NOMO-1 treated with DMSO at 0.1 percent for 48 hours (cell line): ENCODE data around the gene ULK2.

Experiments used
- DNase-seq: peaks from one replicate; lab custom pipeline; 2025; ENCODE audit not compliant: unreplicated experiment; lab: John Stamatoyannopoulos, UW

ULK2 gene

DNA sequence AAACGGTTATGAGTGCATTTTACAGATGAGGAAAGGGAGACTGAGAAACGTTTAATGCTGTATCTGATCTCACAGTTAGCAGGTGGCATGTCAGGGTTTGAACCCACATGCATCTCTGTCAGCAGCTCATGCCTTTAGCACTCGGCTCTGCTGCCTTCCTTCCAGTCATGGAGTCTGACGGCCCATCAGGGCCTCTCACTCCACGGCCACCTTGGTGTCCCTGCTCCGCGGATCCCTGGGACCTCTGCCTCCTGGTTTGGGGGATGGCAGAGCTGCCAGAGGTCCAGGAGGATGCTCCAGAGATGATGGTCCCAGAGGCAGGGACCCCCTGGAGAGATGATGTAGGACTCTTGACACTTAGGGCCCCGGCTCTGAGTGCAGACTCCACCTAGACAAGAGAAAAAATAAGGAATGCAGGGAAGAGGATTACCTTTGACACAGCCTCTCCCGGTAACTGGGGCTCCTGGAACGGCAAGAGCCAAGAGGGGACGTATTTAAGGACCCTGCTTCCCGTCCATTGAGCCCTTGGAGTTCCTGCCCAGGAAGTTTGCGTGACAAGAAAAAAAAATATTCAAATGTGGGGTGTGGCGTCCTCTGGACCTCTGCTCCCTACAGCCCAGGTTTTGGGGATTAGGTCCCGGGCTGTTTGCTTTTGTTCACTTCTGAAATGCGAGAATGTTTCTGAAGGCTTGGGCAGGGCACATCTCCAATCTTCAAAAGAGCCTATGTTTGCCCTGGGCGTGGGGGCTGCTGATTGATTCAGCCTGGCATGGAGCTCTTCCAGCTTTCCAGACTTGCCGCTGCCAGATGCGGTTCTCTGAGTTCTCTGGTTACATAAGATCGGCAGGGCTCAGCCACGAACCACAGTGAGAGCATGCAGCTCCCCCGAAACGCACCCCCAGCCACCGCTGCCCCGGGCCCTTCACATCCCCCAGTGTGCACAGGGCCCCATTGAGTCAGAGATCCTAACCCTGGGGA lies 119.6 kb downstream of the ULK2 start, which contains the start of gene ALDH3A1:
ALDH3A1 (minus strand) TSS at position 470 of the 978 bp plus-strand sequence. CDS start 3,169 bp downstream, outside the sequence.
- DNase-seq, result no peak

DNA sequence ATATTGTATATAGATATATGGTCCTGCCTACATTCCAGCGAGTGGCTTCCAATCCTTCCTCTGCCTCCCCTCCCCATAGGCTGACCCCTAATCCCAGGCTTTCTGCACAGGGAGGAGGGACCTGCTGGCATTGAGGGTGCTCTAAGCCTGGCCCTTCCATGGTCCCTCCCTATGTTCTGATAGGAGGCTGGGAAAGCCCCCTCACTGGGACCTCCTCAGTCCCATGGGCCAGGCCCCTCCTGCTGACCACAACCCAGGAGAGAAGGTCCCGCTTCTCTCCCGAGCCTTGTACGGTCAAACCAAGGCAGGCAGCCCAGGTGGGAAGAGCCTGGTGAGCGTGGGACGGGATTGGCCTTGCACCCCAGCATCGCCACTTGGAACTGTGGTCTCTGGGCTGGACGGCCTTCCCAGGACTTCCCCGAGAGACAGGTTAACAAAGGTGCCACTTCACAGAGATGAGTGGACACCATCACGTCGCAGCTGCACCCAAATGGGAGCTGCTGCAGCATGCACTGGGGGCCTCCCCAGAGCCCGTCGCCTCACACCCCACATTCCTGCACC lies 120.5 kb downstream of the ULK2 start:
- no peak for DNase-seq

DNA sequence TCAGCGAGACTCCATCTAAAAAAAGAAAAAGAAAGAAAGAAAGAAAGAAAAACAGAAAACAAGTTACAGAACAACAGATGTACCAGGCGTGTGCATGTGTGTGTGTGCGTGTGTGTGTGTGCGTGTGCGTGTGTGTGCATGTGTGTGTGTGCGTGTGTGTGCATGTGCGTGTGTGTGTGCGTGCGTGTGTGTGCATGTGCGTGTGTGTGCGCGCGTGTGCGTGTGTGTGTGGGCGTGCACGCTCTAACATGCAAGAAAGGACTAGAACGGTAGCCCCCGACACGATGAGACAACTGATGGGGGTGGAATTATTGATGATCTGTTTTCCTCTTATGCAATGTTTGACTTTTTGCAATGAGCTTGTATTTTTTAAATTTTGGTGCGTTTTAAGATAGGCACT lies 121.2 kb downstream of the ULK2 start:
- DNase-seq, result no peak

DNA sequence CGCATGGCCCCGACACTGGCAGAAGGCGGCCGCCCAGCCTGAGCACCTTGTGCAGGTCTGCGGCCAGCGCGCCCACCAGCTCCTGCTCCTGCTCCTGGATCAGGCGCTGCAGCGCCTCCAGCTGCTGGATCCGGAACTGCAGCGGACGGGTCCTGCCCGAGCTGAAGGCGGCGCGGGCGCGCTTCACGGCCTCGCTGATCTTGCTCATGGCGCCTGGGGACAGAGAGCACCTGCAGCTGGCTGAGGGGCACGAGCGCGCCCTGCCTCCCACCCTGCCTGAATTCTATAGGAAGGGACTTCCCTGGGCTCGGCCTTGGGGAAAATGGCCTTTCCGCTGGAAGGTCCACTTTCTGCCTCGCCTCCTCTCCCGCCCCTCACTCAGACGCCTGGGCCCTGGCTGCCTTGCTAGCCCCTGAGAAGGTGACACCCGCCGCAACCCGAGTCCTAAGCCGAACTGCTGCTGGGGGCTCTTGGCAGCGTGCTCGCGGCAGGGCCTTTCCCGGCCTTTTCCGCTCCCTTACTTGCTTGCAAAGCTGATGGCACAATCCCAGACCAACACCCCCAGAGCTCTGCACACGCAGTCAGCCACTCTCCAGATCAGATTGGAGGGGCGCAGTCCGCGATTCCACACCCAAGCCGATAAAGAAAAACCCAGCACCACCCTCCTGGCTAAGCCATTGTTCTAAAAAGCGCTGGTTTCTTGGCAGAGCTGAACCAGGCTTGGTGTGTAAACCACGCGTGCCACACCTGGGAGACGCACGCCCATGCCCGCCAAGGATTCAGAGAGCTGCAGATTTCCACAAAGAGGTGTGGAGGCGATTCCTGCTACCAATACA lies 122.6 kb downstream of the ULK2 start:
- DNase-seq, result peak; percentile 74

DNA sequence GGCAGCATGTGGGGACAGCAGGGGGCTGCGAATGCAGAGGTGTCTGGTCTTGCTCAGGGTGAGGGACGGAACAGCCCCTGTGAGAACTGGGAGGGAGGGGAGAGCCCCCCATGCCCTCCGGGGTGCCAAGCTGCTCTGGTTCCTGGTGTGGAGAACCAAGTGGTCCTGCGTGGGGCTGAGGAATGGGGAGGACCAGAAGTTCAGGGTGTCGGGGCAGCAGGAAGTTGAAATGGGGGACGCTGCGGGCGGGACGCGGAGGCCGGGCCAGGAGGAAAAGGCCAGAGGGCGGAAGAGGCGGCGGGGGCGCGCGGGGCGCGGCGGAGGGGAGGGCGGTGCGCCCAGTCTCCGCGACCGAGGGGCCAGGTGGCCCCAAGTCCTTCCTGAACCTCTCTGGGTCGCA lies 123.2 kb downstream of the ULK2 start:
- peak; percentile 38 for DNase-seq

DNA sequence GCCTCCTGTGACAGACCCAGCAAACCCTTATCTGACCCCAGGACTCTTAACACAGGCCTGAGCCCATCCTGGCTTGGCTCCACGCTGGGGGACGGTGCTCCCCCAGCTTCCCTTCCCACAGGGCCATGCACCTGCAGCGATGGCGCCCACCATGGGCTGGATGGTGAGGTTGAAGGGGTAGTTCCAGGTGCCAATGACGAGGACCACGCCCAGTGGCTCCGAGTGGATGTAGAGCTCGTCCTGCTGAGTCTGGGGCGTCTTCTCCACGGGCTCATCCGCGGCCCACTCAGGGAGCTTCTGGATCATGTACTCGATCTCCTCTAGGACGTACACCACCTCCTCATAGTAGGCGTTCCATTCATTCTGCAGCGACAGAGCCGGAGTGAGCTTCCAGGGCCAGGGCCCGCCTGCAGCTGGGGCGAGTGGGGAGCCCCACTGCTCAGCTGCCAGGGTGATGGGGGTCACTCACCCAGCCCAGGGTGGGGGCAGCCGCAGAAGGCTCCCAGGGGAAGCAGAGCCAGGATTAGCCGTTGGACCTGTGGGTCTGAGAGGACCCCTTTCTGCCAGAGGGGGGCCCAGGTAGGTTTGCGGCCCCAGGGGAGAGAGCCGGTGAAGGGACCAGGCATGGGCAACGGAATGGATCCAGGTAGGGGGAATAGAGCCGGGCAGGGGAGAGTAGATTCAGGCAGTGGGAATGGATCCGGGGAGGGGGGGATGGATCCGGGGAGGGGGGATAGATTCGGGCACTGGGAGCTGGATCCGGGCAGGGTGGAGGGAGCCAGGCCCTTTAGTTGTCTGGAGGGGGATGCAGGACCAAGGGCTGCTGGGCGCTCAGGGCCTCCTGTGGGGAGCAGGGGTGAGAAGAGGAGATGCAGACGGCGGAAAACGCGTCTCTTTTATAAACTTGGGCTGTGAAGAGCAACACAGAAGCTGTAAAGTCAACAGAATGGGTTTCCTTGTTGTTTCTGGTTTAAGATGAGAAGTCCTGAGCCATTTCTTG lies 124.3 kb downstream of the ULK2 start:
- DNase-seq, result no peak

DNA sequence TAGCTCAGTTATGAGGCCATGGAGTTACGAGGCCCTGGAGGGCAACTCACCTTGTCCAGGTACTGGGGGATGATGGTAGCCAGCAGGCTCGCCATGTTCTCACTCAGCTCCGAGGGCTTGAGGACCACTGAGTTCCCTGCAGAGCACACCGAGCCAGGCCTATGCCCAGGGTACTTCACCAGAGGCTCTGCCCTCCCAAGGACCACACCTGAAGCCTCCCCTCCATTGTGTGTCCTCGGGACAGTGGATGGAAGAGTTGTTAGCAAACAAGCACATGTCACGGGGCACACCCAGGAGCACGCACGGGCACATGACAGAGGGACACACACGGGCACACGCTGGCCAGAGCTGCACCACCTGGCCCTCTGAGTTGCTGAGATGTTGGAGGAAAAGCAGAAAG lies 125.2 kb downstream of the ULK2 start:
- no peak for DNase-seq

DNA sequence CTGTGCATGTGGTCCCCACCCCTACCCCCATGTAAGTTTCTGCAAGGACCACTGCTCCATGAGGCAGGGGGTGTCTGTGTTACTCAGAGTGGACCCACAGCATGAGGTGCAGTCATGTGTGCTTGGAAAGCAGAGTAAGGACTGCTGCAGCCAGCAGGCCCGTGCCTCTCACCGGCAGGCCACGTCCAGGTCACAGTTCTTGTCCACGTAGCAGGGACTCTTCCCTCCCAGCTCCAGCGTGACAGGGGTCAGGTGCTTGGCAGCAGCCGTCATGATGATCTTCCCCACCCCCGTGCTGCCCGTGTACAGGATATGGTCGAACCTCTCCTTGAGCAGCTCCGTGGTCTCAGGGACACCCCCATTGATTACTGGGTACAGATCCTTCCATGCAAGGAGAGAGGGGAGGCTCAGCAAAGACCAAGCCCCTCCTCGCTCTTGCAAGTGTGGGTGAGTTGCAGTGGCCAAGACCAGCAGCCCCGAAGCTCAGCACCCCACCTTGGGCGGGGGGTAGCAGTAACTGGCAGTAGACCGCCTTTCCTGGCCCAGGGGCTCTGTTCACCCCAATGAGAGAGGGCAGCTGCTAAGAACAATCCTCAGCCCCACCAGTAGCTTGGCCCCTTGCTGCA lies 125.8 kb downstream of the ULK2 start:
- no peak for DNase-seq

DNA sequence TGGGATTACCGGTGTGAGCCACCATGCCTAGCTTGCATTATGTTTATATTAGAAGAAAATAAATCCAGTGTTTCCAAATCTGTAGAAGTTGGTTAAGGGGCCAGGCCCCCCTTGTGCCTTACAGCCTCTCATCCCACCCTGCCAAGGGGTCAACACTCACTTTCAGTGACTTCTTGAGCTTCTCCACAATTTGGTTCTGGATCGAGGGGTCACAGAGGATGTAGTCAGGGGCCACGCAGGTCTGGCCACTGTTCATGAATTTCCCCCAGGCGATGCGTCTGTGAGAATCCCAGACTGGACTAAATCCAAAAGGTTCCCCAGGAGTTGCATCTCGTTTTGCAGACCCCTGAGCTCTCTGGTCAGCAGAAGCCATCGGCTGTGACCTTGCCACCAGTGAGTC lies 126.8 kb downstream of the ULK2 start:
- DNase-seq, result no peak

DNA sequence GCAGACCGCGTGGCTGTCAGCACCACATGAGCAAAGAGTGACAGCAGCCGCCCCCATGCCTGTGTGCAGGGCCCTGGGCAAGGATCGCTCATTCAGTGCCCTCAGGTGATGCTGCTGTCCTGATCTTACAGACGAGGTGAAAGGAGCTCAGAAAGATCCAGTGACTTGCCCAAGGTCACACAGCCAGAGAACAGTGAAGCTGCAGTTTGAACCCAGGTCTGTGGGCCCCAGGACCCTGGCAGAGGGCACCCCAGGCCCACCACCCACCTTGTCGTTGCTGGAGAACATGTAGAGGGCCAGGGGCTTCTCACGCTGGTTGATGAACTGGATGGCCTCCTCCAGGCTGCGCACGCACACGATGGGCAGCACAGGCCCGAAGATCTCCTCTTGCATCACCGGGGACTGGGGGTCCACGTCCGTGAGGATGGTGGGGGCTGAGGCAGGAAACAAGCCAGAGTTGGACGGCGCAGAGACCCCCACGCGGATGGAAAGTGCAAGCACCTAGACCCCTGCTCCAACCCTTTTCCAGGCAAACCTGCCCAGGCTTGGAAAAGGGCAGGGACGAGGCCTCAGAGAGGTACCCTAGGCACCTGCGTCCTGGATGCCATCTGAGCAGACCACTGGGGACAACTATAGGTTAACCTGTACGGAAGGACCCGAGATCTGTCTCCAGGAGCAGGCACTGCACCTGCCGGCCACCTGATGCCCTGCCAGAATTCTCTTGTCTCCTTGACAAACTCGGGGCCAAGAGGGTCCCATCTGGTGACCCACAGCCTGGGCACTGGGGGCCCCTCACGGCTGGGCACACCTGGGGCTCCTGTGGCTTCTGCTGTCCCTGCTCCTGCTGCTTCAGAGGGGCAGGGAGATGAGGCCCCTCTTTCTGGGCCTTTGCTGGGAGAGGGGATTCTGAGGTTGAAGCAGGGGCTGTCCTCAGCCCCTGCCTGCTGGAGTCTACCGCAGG lies 128.2 kb downstream of the ULK2 start:
- no peak for DNase-seq

DNA sequence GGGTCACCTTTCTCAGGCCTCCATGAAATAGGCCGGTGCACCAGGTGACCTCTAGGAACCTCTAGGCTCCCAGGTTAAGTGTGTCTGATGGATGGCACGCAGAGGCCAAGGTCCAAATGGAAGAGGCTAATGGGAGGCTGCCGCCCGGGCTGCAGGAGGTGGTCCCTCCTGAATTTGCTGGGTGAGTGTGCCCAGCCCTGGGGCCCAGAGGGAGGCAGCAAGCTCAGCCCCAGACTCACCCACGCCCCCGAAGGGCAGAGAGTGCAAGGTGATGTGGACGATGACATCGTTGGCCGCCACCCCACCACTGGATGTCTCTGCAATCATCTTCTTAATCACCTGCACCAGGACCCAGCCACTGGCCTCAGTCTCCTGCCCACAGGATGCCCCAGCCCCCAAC lies 129.0 kb downstream of the ULK2 start:
- DNase-seq, result no peak

DNA sequence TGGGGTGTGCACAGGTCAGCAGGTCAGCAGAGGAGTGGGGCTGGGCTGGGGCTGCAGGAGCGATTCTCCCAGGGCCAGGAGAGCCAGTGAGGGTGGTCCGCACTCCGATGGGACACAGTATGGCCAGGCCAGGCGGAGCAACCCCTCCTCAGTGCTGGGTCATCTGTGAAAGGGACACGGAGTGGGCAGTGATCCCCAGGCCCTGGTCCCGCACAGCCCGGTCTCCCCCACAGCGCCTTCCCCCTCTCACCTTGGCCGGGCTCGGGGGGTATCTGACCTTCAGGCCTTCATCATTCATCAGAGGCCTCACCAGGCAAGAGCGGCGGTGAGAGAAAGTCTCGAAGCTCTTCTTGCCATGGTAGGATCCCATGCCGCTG lies 129.7 kb downstream of the ULK2 start:
- no peak for DNase-seq

DNA sequence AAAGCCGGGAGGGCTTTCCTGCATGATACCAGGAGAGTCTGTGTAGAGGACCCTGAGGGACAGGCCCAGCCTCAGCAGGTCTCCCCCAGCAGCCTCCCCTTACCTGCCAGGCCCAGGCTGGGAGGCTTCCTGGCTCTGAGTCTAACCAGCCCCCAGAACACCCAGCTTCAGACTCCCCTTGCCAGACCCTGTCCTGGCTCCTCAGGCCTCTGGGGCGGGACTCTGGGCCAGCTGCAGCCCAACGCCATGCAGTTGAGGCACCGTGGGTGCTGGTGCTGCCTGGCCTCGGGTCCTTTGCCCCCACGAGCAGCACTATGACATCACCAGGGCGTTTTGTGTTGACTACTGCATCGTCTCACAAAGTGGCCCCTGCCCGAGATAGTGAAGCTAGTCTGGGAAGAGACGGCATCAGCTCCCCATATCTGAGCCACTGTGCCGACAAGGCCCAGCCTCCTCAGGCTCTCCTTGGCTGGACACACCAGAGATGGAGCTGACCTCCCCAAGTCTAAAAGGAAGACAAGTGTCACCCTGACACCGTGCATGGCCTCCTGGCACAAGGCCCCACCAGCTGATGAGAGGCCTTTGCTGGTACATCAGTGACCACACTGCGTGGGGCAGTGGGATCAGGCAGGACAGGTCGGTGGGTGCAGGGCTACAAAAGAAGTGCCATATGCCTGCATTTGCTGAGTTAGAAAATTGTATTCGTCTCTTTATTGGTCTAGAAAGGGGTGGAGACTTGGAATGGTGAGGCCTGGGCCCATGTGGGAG lies 130.2 kb downstream of the ULK2 start:
- no peak for DNase-seq

DNA sequence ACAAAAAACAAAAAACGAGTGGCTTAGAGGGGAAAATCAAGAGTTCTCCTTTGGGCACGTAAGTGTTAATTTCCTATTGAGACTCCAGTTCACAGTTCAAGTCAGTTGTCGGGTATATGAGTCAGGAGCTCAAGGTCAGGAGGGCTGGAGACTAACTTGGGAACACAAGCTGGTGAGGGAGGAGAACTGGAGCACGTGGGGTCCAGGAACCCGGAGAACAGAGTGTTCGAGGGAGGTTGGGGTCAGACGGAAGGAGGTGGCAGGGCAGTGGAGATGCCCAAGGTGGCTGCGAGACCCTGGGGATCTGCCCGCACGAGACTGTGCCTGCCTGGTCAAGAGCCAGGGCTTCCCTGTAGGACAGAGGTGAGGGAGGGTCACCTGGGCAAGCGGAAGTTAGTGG lies 131.7 kb downstream of the ULK2 start:
- no peak for DNase-seq

DNA sequence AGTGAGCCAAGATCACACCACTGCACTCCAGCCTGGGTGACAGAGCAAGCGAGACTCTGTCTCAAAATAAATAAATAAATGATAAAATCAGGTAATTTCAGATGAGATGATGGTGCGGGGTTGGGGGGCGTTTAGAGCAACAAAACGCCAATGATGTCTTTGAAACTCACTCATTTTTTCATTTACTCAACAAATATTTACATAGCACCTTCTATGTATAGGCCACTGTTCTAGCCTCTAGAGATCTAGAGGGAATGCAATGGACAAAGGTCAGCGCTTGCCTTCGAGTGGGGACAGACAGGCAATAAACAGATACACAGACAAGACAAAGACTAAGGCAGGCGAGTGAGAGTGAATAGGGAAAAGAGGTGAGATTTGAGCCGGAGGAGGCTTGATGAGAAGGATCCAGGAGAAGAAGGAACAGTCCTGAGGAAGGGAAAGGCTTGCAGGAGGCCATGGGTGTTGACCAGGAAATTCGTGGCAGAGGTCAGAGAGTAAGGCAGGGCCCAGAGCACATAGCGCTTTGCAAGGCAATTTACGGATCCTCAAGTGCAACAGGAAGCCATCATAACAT lies 133.7 kb downstream of the ULK2 start:
- DNase-seq, result no peak

DNA sequence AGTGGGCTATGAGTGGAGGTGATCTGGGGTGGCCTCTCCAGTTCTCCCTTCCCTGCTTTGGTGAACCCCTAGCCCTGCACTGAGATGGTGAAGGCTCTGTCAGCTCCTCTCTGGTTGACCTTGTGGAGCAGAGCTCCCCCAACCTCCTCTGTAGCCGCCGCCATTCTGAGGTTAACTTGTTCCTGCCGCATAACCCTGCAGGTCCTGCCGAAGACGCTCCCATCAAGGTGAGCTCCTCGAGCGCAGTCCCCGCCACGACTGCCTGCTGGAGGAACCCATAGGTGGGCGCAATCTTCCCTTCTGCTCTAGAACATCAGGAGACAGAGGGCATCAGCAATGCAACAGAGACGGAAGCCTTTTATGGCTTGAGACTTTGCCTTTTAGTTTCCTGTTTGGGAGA lies 136.1 kb downstream of the ULK2 start:
- DNase-seq, result no peak

DNA sequence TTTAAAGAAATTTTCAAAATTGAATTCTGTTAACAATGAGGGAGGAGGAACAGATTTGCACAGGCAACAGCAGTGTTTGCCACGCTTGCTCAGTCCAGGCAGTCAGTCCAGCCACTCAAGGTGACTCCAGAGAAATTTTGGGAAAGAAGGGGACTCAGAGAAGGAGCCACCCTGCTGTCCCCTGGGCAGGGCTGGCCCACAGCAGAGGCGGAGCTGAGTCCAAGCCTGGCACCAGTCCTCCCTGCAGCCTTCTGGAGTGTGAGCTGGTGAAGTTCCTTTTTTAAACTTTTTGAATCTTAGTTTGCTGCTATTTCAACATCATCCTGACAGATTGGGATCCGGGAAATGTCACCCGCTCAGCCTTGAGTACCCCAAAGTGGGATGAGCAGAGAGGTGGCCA lies 136.9 kb downstream of the ULK2 start:
- peak; percentile 23 for DNase-seq

DNA sequence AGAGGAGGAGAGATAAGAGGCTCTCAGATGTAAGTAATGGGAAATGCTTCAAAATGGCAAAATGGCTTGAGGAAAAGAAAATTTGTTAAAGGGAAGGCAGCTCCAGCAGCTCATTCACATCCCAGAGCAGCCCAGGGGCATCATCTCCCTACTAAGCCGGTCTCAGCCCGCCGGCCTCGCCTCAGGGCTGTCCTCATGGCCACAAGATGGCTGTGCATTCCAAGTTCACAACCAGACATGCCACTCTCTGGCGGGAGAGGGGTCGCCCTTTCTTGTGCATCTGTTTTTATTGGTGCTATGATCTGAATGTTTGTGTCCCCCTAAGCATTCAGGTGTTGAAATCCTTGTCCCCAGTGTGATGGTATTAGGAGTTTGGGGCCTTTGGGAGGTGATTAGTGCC lies 137.8 kb downstream of the ULK2 start:
- no peak for DNase-seq
